RWPE1 (cell line): ENCODE results near the gene SLIT3.

Experiments used
- CTCF ChIA-PET: fragments of 350-600 bp; sonication (Branson Sonifier 250); formaldehyde crosslinking; extraction: SDS; loops from one replicate; lab custom pipeline; 2021; lab: Yijun Ruan, JAX
- POLR2A ChIA-PET: fragments of 400-600 bp; formaldehyde crosslinking; extraction: SDS; loops from one replicate; lab custom pipeline; 2020; ENCODE audit warnings: antibody characterized with exemption; ENCODE audit not compliant: low non-redundant PET; lab: Yijun Ruan, JAX
- DNase-seq: peaks from one replicate; pipeline ENCODE4 v3.0.0; 2012; ENCODE audit warnings: low spot score
- H3K27ac ChIP-seq: fragments of 450-650 bp; 2 replicates; pipeline ENCODE4 v1.5.1; 2017
- TF ChIP-seq, protein P1 (sequence below): fragments of 450-650 bp; conservative IDR thresholded peaks from 2 replicates; pipeline ENCODE4 v1.5.1; 2017; ENCODE audit warnings: low read depth, mild to moderate bottlenecking

Gene SLIT3

DNA sequence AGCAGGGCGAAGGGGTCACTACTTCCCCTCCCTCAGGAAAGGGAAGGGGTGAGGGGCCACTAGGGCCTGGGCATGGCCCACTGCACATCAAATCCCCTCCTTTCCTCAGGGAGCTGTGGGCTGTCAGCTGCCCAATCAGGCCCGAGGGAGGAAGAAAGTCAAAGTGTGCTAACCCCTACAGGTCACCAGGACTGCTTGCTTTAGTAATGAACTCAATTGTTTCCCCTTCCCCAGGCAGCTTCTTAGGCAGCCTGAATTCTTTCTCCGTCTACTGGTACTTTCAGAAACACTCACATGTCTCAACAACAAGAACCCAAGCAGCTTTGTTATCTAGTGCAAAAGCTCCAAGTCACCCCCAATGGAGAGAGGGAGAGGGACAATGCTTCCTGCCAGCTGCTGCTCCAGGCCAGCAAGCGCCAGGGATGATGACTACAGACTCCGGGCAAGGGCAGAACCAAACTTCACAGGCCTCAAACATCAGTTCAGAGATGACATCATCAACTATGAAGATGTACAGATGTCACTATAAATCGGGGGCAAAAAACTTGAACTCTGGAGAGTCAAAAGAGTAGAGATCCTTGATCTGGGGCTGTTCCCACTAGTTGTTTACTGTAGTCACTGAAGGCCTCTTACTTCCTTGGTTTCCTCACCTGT lies 100.7 kb downstream of the SLIT3 start:
- CTCF ChIA-PET: interaction anchor here (0.5 to 2.6 kb wide), 2 partner anchors 89 to 213 kb away, joined by 3 to 13 read pairs; no protein-coding TSS in a partner anchor
- TF ChIP-seq, protein P1, sequence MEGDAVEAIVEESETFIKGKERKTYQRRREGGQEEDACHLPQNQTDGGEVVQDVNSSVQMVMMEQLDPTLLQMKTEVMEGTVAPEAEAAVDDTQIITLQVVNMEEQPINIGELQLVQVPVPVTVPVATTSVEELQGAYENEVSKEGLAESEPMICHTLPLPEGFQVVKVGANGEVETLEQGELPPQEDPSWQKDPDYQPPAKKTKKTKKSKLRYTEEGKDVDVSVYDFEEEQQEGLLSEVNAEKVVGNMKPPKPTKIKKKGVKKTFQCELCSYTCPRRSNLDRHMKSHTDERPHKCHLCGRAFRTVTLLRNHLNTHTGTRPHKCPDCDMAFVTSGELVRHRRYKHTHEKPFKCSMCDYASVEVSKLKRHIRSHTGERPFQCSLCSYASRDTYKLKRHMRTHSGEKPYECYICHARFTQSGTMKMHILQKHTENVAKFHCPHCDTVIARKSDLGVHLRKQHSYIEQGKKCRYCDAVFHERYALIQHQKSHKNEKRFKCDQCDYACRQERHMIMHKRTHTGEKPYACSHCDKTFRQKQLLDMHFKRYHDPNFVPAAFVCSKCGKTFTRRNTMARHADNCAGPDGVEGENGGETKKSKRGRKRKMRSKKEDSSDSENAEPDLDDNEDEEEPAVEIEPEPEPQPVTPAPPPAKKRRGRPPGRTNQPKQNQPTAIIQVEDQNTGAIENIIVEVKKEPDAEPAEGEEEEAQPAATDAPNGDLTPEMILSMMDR: no peak
- H3K27ac ChIP-seq: no peak overlapping the region

DNA sequence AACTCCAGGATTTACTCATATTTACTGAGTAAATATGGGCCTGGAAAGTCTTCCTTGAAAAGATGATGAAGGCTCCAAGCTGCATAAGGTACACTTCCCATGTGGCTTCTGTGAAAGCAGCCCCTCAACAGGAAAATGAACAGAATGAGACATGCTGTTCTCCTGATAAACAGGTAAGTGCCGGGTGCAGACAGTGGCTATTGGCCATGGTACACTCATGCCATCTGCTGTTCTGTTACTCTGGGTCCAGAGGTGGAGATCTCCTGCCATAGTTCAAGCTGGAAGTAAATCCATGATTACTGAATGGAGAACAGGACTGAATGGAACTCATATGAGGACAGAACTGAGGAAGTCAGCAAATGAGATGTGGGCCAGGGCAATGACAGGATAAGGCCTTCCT lies 103.6 kb downstream of the SLIT3 start:
- no peak overlapping the region for H3K27ac ChIP-seq
- ChIA-PET CTCF (interaction anchor here (0.5 to 1.9 kb wide), 9 partner anchors 26 to 517 kb away, joined by 3 to 28 read pairs (median 3); no protein-coding TSS in a partner anchor), POLR2A (no interaction called here)
- TF ChIP-seq, protein P1: no peak
- peak; percentile 63 for DNase-seq

More for the DNA sequence above, 100.7 kb downstream of the SLIT3 start:
- POLR2A ChIA-PET: no interaction called here
- no peak for DNase-seq

DNA sequence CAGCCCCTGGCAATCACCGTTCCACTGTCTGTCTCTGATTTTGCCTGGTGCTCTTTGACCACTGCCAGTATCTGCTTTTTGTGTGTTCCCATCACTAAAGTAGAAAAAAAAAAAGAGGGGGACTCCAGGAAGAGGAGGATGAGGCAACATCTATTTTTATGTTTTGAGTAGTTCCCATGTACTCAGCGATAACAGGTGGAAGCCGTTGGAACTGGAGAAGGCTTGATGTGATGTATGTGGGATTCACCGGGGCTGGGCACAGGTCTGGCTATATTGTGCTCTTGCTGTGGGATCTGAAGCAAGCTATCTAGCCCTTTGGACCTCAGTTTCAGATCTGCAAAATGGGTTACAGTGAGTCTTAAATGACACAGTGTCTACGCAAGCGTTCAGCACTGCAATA lies 104.9 kb downstream of the SLIT3 start:
- CTCF ChIA-PET: interaction anchor here (1.9 kb wide), 1 partner anchor 209 kb away, joined by 28 read pairs; no protein-coding TSS in a partner anchor
- no peak for DNase-seq
- TF ChIP-seq, protein P1: no peak
- POLR2A ChIA-PET: interaction anchor here (0.6 kb wide), 1 partner anchor 388 kb away, joined by 5 read pairs; the partner anchor contains the start of gene SPDL1
- H3K27ac ChIP-seq: no peak overlapping the region

DNA sequence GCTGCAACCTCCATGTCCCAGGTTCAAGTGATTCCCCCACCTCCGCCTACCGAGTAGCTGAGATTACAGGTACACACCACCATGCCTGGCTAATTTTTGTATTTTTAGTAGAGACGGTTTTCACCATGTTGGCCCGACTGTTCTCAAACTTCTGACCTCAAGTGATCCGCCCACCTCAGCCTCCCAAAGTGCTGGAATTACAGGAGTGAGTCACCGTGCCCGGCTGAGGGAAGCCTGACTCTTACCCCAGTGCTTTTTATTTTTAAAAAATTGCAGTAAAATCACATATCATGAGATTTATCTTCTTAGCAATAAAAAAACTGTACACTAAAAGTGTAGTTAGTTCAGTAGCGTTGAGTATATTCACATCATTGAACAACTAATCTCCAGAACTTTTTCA lies 105.3 kb downstream of the SLIT3 start:
- ChIA-PET POLR2A (no interaction called here), CTCF (interaction anchor here (0.6 kb wide), 1 partner anchor 389 kb away, joined by 3 read pairs; no protein-coding TSS in a partner anchor)
- no peak for DNase-seq
- no peak overlapping the region for H3K27ac ChIP-seq
- TF ChIP-seq, protein P1: no peak

DNA sequence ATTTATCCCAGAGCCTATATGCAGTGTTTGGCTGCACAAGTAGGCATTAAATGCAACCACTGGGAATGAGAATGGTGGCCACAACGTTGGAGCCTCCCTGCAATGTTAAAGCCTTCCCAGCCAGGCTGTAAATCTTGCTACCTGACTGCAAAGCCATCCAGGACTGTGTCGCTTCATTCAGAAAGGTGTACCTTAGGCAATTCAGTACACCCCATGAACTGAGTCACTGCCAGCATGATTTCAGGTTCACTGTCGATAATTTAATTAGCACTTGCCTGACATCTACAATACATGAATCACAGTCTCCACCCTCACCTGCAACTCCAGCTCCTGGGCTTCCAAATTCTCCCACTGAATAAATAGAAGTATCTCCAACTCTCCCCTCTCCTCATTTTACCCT lies 108.4 kb downstream of the SLIT3 start:
- no peak overlapping the region for H3K27ac ChIP-seq
- TF ChIP-seq, protein P1: no peak
- CTCF ChIA-PET: interaction anchor here (0.6 to 0.8 kb wide), 3 partner anchors 37 to 1682 kb away, joined by 3 read pairs; no protein-coding TSS in a partner anchor
- no peak for DNase-seq
- POLR2A ChIA-PET: no interaction called here

DNA sequence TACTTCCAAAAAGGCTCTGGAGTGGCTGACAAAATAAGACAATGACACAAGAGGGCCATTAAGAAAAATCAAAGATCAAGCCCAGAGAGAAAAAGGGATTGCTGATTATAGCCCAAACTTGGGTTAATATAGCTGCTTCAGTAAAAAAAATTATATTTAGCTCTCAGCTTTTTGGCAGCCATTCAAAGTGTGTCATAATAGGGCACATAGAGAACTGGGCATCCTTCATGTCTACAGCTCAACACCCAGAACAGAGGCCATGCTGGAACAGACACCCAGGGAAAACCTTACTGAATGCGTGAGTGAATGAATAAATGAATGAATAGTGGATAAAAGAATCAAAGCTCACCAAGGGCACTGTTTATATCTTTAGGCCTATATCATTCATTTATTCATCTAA lies 110.1 kb downstream of the SLIT3 start:
- CTCF ChIA-PET: interaction anchor here (0.6 to 0.9 kb wide), 3 partner anchors 112 to 485 kb away, joined by 3 to 4 read pairs (median 3); no protein-coding TSS in a partner anchor
- H3K27ac ChIP-seq: no peak overlapping the region
- TF ChIP-seq, protein P1: no peak
- no peak for DNase-seq
- POLR2A ChIA-PET: no interaction called here
